ENCODE results near the gene SLC18A3.

The SLC18A3 gene

GRCh38 chr10:49611816-49612512 lies 1.9 kb downstream of the SLC18A3 start:
- no peak overlapping the region for H3K4me3 ChIP-seq (ENCODE audit: low read length in 2 of 2)
- H3K9ac ChIP-seq (ENCODE audit: low read length in 2 of 2) = no peak overlapping the region
- H3K27ac ChIP-seq (ENCODE audit: low read length) = no peak overlapping the region
- no peaks in the 10 kb centered on the region for H3K36me3 ChIP-seq (ENCODE audit: control insufficient read depth in 2 of 2, insufficient read depth in 2 of 2, low read length in 2 of 2)
- peaks cover 62 to 77% of the 10 kb centered on the region in 2 donors for H3K27me3 ChIP-seq (ENCODE audit: control insufficient read depth in 1 of 2, insufficient read depth in 2 of 2, low read length in 2 of 2)
- no peaks in the 10 kb centered on the region for H3K9me3 ChIP-seq (ENCODE audit: control insufficient read depth in 2 of 2, low read length in 2 of 2)
- H3K4me1 ChIP-seq (ENCODE audit: control insufficient read depth, insufficient read depth, low read length) = peaks cover 14% of the 10 kb centered on the region

GRCh38 chr10:49612513-49613164 lies 2.5 kb downstream of the SLC18A3 start:
- H3K4me1 ChIP-seq (ENCODE audit: control insufficient read depth, insufficient read depth, low read length) = peaks cover 14% of the 10 kb centered on the region
- H3K9me3 ChIP-seq (ENCODE audit: control insufficient read depth in 2 of 2, low read length in 2 of 2) = no peaks in the 10 kb centered on the region
- no peak overlapping the region for H3K4me3 ChIP-seq (ENCODE audit: low read length in 2 of 2)
- H3K27ac ChIP-seq (ENCODE audit: low read length) = no peak overlapping the region
- H3K27me3 ChIP-seq (ENCODE audit: control insufficient read depth in 1 of 2, insufficient read depth in 2 of 2, low read length in 2 of 2) = peaks cover 60 to 77% of the 10 kb centered on the region in 2 donors
- H3K36me3 ChIP-seq (ENCODE audit: control insufficient read depth in 2 of 2, insufficient read depth in 2 of 2, low read length in 2 of 2) = no peaks in the 10 kb centered on the region
- no peak overlapping the region for H3K9ac ChIP-seq (ENCODE audit: low read length in 2 of 2)

- H3K9me3 ChIP-seq (ENCODE audit: control insufficient read depth in 2 of 2, low read length in 2 of 2) = no peaks in the 10 kb centered on the region
These were observed 3.2 kb downstream of the SLC18A3 start for GRCh38 chr10:49613165-49613881.

GRCh38 chr10:49613882-49614241 lies 3.8 kb downstream of the SLC18A3 start, which contains the start of gene CHAT:
TSS of gene CHAT (plus strand) at chr10:49614037. CDS start at chr10:49614190, 153 bp downstream.
- Histone ChIP-seq H3K27me3 (ENCODE audit: control insufficient read depth in 1 of 2, insufficient read depth in 2 of 2, low read length in 2 of 2) (peaks cover 59 to 71% of the 10 kb centered on the region in 2 donors), H3K4me1 (ENCODE audit: control insufficient read depth, insufficient read depth, low read length) (peaks cover 14% of the 10 kb centered on the region), H3K36me3 (ENCODE audit: control insufficient read depth in 2 of 2, insufficient read depth in 2 of 2, low read length in 2 of 2) (no peaks in the 10 kb centered on the region), H3K9me3 (ENCODE audit: control insufficient read depth in 2 of 2, low read length in 2 of 2) (no peaks in the 10 kb centered on the region), H3K27ac (ENCODE audit: low read length) (no peak within 1 kb of the TSS), H3K4me3 (ENCODE audit: low read length in 2 of 2) (no peak within 1 kb of the TSS), H3K9ac (ENCODE audit: low read length in 2 of 2) (no peak within 1 kb of the TSS)

More at GRCh38 chr10:49613165-49613881, 3.2 kb downstream of the SLC18A3 start:
- Histone ChIP-seq H3K9ac (ENCODE audit: low read length in 2 of 2) (no peak overlapping the region), H3K4me1 (ENCODE audit: control insufficient read depth, insufficient read depth, low read length) (peaks cover 14% of the 10 kb centered on the region), H3K36me3 (ENCODE audit: control insufficient read depth in 2 of 2, insufficient read depth in 2 of 2, low read length in 2 of 2) (no peaks in the 10 kb centered on the region), H3K27me3 (ENCODE audit: control insufficient read depth in 1 of 2, insufficient read depth in 2 of 2, low read length in 2 of 2) (peaks cover 56 to 76% of the 10 kb centered on the region in 2 donors), H3K4me3 (ENCODE audit: low read length in 2 of 2) (no peak overlapping the region), H3K27ac (ENCODE audit: low read length) (no peak overlapping the region)

GRCh38 chr10:49614242-49615198 lies 4.4 kb downstream of the SLC18A3 start:
- Histone ChIP-seq H3K36me3 (ENCODE audit: control insufficient read depth in 2 of 2, insufficient read depth in 2 of 2, low read length in 2 of 2) (no peaks in the 10 kb centered on the region), H3K9ac (ENCODE audit: low read length in 2 of 2) (no peak overlapping the region), H3K27ac (ENCODE audit: low read length) (no peak overlapping the region), H3K4me3 (ENCODE audit: low read length in 2 of 2) (no peak overlapping the region), H3K9me3 (ENCODE audit: control insufficient read depth in 2 of 2, low read length in 2 of 2) (no peaks in the 10 kb centered on the region), H3K27me3 (ENCODE audit: control insufficient read depth in 1 of 2, insufficient read depth in 2 of 2, low read length in 2 of 2) (peaks cover 60 to 70% of the 10 kb centered on the region in 2 donors), H3K4me1 (ENCODE audit: control insufficient read depth, insufficient read depth, low read length) (peaks cover 14% of the 10 kb centered on the region)

- Histone ChIP-seq H3K9ac (ENCODE audit: low read length in 2 of 2) (no peak overlapping the region), H3K27me3 (ENCODE audit: control insufficient read depth in 1 of 2, insufficient read depth in 2 of 2, low read length in 2 of 2) (peaks cover 61 to 66% of the 10 kb centered on the region in 2 donors), H3K27ac (ENCODE audit: low read length) (no peak overlapping the region), H3K4me3 (ENCODE audit: low read length in 2 of 2) (no peak overlapping the region), H3K9me3 (ENCODE audit: control insufficient read depth in 2 of 2, low read length in 2 of 2) (no peaks in the 10 kb centered on the region), H3K4me1 (ENCODE audit: control insufficient read depth, insufficient read depth, low read length) (peaks cover 12% of the 10 kb centered on the region), H3K36me3 (ENCODE audit: control insufficient read depth in 2 of 2, insufficient read depth in 2 of 2, low read length in 2 of 2) (no peaks in the 10 kb centered on the region)
These were observed 5.1 kb downstream of the SLC18A3 start for GRCh38 chr10:49615213-49615612.

- Histone ChIP-seq H3K27ac (ENCODE audit: low read length) (no peak overlapping the region), H3K36me3 (ENCODE audit: control insufficient read depth in 2 of 2, insufficient read depth in 2 of 2, low read length in 2 of 2) (no peaks in the 10 kb centered on the region), H3K27me3 (ENCODE audit: control insufficient read depth in 1 of 2, insufficient read depth in 2 of 2, low read length in 2 of 2) (peaks cover 62 to 64% of the 10 kb centered on the region in 2 donors), H3K9ac (ENCODE audit: low read length in 2 of 2) (no peak overlapping the region), H3K4me1 (ENCODE audit: control insufficient read depth, insufficient read depth, low read length) (peaks cover 8% of the 10 kb centered on the region), H3K9me3 (ENCODE audit: control insufficient read depth in 2 of 2, low read length in 2 of 2) (no peaks in the 10 kb centered on the region), H3K4me3 (ENCODE audit: low read length in 2 of 2) (no peak overlapping the region)
These were observed 5.6 kb downstream of the SLC18A3 start for GRCh38 chr10:49615721-49616120.

GRCh38 chr10:49616421-49617101 lies 6.5 kb downstream of the SLC18A3 start:
- H3K36me3 ChIP-seq (ENCODE audit: control insufficient read depth in 2 of 2, insufficient read depth in 2 of 2, low read length in 2 of 2) = no peaks in the 10 kb centered on the region
- H3K27ac ChIP-seq (ENCODE audit: low read length) = no peak overlapping the region
- no peak overlapping the region for H3K9ac ChIP-seq (ENCODE audit: low read length in 2 of 2)
- H3K4me1 ChIP-seq (ENCODE audit: control insufficient read depth, insufficient read depth, low read length) = peaks cover 4% of the 10 kb centered on the region
- no peaks in the 10 kb centered on the region for H3K9me3 ChIP-seq (ENCODE audit: control insufficient read depth in 2 of 2, low read length in 2 of 2)
- H3K27me3 ChIP-seq (ENCODE audit: control insufficient read depth in 1 of 2, insufficient read depth in 2 of 2, low read length in 2 of 2) = peaks cover 53 to 57% of the 10 kb centered on the region in 2 donors
- no peak overlapping the region for H3K4me3 ChIP-seq (ENCODE audit: low read length in 2 of 2)

- Histone ChIP-seq H3K4me1 (ENCODE audit: control insufficient read depth, insufficient read depth, low read length) (peaks cover 4% of the 10 kb centered on the region), H3K36me3 (ENCODE audit: control insufficient read depth in 2 of 2, insufficient read depth in 2 of 2, low read length in 2 of 2) (no peaks in the 10 kb centered on the region), H3K27ac (ENCODE audit: low read length) (no peak overlapping the region), H3K9ac (ENCODE audit: low read length in 2 of 2) (no peak overlapping the region), H3K4me3 (ENCODE audit: low read length in 2 of 2) (no peak overlapping the region), H3K9me3 (ENCODE audit: control insufficient read depth in 2 of 2, low read length in 2 of 2) (no peaks in the 10 kb centered on the region), H3K27me3 (ENCODE audit: control insufficient read depth in 1 of 2, insufficient read depth in 2 of 2, low read length in 2 of 2) (peaks cover 45 to 49% of the 10 kb centered on the region in 2 donors)
These were observed 7.3 kb downstream of the SLC18A3 start for GRCh38 chr10:49617121-49618020.

Measured in stomach smooth muscle (tissue), 2 donors.